A549 (cell line): ENCODE data around the gene SETX. TPM values are rescaled to one million over a fixed set of nuclear protein-coding genes. Genes with fewer than 3 reads are reported as not detected.

ENCODE experiments used
- ATAC-seq, 2 experiments: fragments of 200-7000 bp in 1 of 2; fragments of >200 bp in 1 of 2; cut with Nextera tagmentation in 1 of 2; cut with Tn5 transposase in 1 of 2; 3 replicates each; pipeline versions ENCODE4 v1.8.0 to v1.9.1; 2018 to 2020; ENCODE audit warnings: mild to moderate bottlenecking in 1 of 2, moderate library complexity in 1 of 2
- CTCF ChIA-PET: fragments of 300-600 bp; sonication (Branson Sonifier 250); formaldehyde crosslinking; extraction: SDS; loops from one replicate; lab custom pipeline; 2021; ENCODE audit warnings: antibody characterized with exemption, inconsistent platforms; lab: Yijun Ruan, JAX
- POLR2A ChIA-PET: fragments of 350-600 bp; formaldehyde crosslinking; extraction: SDS; loops from one replicate; lab custom pipeline; 2021; ENCODE audit warnings: antibody characterized with exemption, inconsistent platforms; lab: Yijun Ruan, JAX
- DNase-seq, 2 experiments: peaks; one replicate each; pipeline versions ENCODE4 v3.0.0 to v3.0.0-alpha.2; 2011 to 2016; ENCODE audit warnings: low read depth in 1 of 2, low spot score in 1 of 2
- FAIRE-seq: peaks from 2 replicates; lab custom pipeline; 2011; peaks lifted over from hg19 to GRCh38; lab: Jason Lieb, UNC
- H3K27ac ChIP-seq, 2 experiments: fragments of >200 bp; sonication (Bioruptor Twin); formaldehyde crosslinking; 3 replicates each; pipeline ENCODE4 v1.5.1; 2016 to 2017
- H3K4me1 ChIP-seq: fragments of >200 bp; sonication (Bioruptor Twin); formaldehyde crosslinking; 3 replicates; pipeline ENCODE4 v1.6.1; 2016
- H3K4me2 ChIP-seq: fragments of >200 bp; sonication (Bioruptor Twin); formaldehyde crosslinking; 3 replicates; pipeline ENCODE4 v1.6.1; 2016
- H3K4me3 ChIP-seq: fragments of >200 bp; sonication (Bioruptor Twin); formaldehyde crosslinking; 3 replicates; pipeline ENCODE4 v1.5.1; 2016
- H3K9me3 ChIP-seq: fragments of >200 bp; sonication (Bioruptor Twin); formaldehyde crosslinking; 3 replicates; pipeline ENCODE4 v1.6.1; 2016
- ATOH8 ChIP-seq: fragments of 250-450 bp; sonication (Bioruptor Pico); IDR thresholded peaks from 2 replicates; pipeline ENCODE4 v1.5.0; 2020; ENCODE audit warnings: low read depth, mild to moderate bottlenecking, moderate library complexity
- CBX2 ChIP-seq: fragments of 200-600 bp; sonication (generic); IDR thresholded peaks from 2 replicates; pipeline ENCODE4 v1.6.1; 2016; ENCODE audit warnings: low read depth, mild to moderate bottlenecking, borderline replicate concordance
- CEBPB ChIP-seq, 2 experiments: fragments of >200 bp in 1 of 2; sonication (Bioruptor Twin) in 1 of 2; formaldehyde crosslinking in 1 of 2; IDR thresholded peaks; 2 replicates each; pipeline ENCODE4 v1.6.1; 2012 to 2016
- CTCF ChIP-seq: fragments of >200 bp; sonication (Bioruptor Twin); formaldehyde crosslinking; IDR thresholded peaks from 3 replicates; pipeline ENCODE4 v1.5.1; 2016
- EHF ChIP-seq: fragments of 250-450 bp; sonication (Bioruptor Pico); IDR thresholded peaks from 2 replicates; pipeline ENCODE4 v1.5.0; 2020; ENCODE audit warnings: mild to moderate bottlenecking
- EHMT2 ChIP-seq: fragments of 200-600 bp; sonication (generic); IDR thresholded peaks from 2 replicates; pipeline ENCODE4 v1.6.1; 2016; ENCODE audit warnings: antibody characterized with exemption, low read depth, mild to moderate bottlenecking, moderate library complexity
- GATA3 ChIP-seq: IDR thresholded peaks from 2 replicates; pipeline ENCODE4 v1.6.1; 2012; ENCODE audit warnings: borderline replicate concordance
- HEYL ChIP-seq: fragments of 250-450 bp; sonication (Bioruptor Pico); IDR thresholded peaks from 2 replicates; pipeline ENCODE4 v1.8.0; 2021; ENCODE audit warnings: mild to moderate bottlenecking, moderate library complexity
- MYC ChIP-seq: IDR thresholded peaks from 2 replicates; pipeline ENCODE4 v1.6.1; 2012; ENCODE audit warnings: mild to moderate bottlenecking, inconsistent platforms, low read length, improper control_type of control experiment, borderline replicate concordance
- NR3C1 ChIP-seq: fragments of >200 bp; sonication (Bioruptor Twin); formaldehyde crosslinking; IDR thresholded peaks from 3 replicates; pipeline ENCODE4 v1.6.1; 2017
- PHF8 ChIP-seq: fragments of 200-600 bp; sonication (generic); IDR thresholded peaks from 2 replicates; pipeline ENCODE4 v1.6.1; 2016; ENCODE audit warnings: low read depth, mild to moderate bottlenecking, antibody characterized with exemption, moderate library complexity, borderline replicate concordance
- RARB ChIP-seq: fragments of 250-450 bp; sonication (Bioruptor Pico); IDR thresholded peaks from 2 replicates; pipeline ENCODE4 v1.8.0; 2021; ENCODE audit warnings: mild to moderate bottlenecking, moderate library complexity
- REST ChIP-seq: fragments of 200-600 bp; sonication (generic); IDR thresholded peaks from 2 replicates; pipeline ENCODE4 v1.6.1; 2016; ENCODE audit warnings: antibody characterized with exemption, mild to moderate bottlenecking, moderate library complexity
- SREBF2 ChIP-seq: fragments of 450-650 bp; IDR thresholded peaks from 2 replicates; pipeline ENCODE4 v1.6.1; 2014; ENCODE audit warnings: mild to moderate bottlenecking, moderate library complexity
- ZNF302 ChIP-seq: fragments of 250-450 bp; sonication (Bioruptor Pico); IDR thresholded peaks from 2 replicates; pipeline ENCODE4 v1.9.0; 2021; ENCODE audit warnings: inconsistent platforms, mild to moderate bottlenecking, moderate library complexity
- WGBS: methylation state at CpG from one replicate; pipeline ENCODE4 v1.1.6; 2017; ENCODE audit errors: missing lambda C conversion rate; 5-methylcytosine and 5-hydroxymethylcytosine counted together
- polyA plus RNA-seq, 4 experiments: library from polyadenylated mRNA; depleted of rRNA in 3 of 4; stranded (reverse); fragments of >200 nt; fragmentation: RNase III in 1 of 4; extraction: RNeasy Plus Mini Kit Qiagen cat#74134 plus additional on column Dnase treatment in 1 of 4; gene quantifications; 2 replicates in 3 of 4; 3 replicates in 1 of 4; pipeline ENCODE4 v1.2.3, GENCODE V29; 2011 to 2017
- TF ChIP-seq, protein P1 (sequence below): fragments of 150-350 bp; IDR thresholded peaks from 2 replicates; pipeline ENCODE4 v1.6.1; 2014; ENCODE audit warnings: low read depth, mild to moderate bottlenecking, low read length
- TF ChIP-seq, protein P2 (sequence below): fragments of 250-450 bp; sonication (Bioruptor Pico); IDR thresholded peaks from 2 replicates; pipeline ENCODE4 v1.5.0; 2021; ENCODE audit warnings: mild to moderate bottlenecking, moderate library complexity, borderline replicate concordance
- TF ChIP-seq, protein P3 (sequence below): fragments of 450-650 bp; IDR thresholded peaks from 2 replicates; pipeline ENCODE4 v1.6.1; 2014; ENCODE audit warnings: antibody characterized with exemption

SETX gene
- polyA plus RNA-seq, 2 of the 4 experiments (the other 2 are of a cell fraction): 14.7 to 34.3 TPM

- TF ChIP-seq, protein P1, sequence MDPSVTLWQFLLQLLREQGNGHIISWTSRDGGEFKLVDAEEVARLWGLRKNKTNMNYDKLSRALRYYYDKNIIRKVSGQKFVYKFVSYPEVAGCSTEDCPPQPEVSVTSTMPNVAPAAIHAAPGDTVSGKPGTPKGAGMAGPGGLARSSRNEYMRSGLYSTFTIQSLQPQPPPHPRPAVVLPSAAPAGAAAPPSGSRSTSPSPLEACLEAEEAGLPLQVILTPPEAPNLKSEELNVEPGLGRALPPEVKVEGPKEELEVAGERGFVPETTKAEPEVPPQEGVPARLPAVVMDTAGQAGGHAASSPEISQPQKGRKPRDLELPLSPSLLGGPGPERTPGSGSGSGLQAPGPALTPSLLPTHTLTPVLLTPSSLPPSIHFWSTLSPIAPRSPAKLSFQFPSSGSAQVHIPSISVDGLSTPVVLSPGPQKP: no peak
Observed at GRCh38 chr9:132230605-132231004, 124.2 kb downstream of the SETX start (continued).

DNA sequence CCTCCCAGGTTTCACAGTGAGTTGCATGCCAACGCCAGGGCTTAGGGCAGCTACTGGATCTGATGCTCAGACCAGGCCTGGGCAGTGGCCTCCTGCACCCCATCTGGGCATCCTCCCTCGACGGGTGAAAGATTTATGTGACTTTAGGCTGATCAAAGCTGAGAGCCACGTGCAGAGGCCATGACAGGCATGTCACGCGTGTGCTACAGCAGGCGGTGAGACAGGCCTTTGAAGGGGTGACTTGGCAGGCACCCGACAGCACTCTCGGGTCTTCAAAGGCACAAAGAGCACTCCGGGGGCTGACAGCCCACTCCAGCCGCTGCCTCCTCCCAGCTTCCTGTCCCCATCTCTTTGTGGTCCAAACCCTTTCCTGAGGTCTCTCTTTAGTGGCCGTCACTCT is 126.7 kb downstream of the SETX start:
- no peak for ATAC-seq
- Histone ChIP-seq H3K9me3 (no peaks in the 10 kb centered on the region), H3K4me3 (no peak overlapping the region)
- POLR2A ChIA-PET: no interaction called here
- 55% methylated on average over 12 of the region's 12 CpGs for WGBS
- TF ChIP-seq, protein P2, sequence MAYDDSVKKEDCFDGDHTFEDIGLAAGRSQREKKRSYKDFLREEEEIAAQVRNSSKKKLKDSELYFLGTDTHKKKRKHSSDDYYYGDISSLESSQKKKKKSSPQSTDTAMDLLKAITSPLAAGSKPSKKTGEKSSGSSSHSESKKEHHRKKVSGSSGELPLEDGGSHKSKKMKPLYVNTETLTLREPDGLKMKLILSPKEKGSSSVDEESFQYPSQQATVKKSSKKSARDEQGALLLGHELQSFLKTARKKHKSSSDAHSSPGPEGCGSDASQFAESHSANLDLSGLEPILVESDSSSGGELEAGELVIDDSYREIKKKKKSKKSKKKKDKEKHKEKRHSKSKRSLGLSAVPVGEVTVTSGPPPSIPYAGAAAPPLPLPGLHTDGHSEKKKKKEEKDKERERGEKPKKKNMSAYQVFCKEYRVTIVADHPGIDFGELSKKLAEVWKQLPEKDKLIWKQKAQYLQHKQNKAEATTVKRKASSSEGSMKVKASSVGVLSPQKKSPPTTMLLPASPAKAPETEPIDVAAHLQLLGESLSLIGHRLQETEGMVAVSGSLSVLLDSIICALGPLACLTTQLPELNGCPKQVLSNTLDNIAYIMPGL (CRISPR knock-in tag): no peak
- TF ChIP-seq, protein P3, sequence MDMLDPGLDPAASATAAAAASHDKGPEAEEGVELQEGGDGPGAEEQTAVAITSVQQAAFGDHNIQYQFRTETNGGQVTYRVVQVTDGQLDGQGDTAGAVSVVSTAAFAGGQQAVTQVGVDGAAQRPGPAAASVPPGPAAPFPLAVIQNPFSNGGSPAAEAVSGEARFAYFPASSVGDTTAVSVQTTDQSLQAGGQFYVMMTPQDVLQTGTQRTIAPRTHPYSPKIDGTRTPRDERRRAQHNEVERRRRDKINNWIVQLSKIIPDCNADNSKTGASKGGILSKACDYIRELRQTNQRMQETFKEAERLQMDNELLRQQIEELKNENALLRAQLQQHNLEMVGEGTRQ: no peak
- TF ChIP-seq CTCF (no peak), ZNF302 (no peak), EHMT2 (no peak), CBX2 (no peak), EHF (CRISPR knock-in tag) (no peak), HEYL (CRISPR knock-in tag) (no peak), RARB (CRISPR knock-in tag) (no peak), CEBPB (IDR thresholded peaks at IDR 0.05) (no peak), REST (no peak), GATA3 (no peak), ATOH8 (no peak), PHF8 (no peak), NR3C1 (no peak), SREBF2 (no peak), MYC (no peak)
- TF ChIP-seq, all 56 proteins: peak for 0
- Histone ChIP-seq H3K4me1 (no peaks in the 10 kb centered on the region), H3K27ac (no peak overlapping the region), H3K4me2 (no peak overlapping the region)
- DNase-seq (no peak), FAIRE-seq (no peak)
- CTCF ChIA-PET: interaction anchor here (0.6 to 1.0 kb wide), 4 partner anchors 8 to 473 kb away, joined by 3 to 4 read pairs (median 4); no protein-coding TSS in a partner anchor
